Measurements from ENCODE around the gene C6orf58.

C6orf58 gene

GRCh38 chr6:127576874-127577273 is at the start of gene C6orf58:
C6orf58 (plus strand) TSS chr6:127577174; CDS start chr6:127577186, 12 bp downstream.
- no peak for DNase-seq

- DNase-seq, result no peak
Measured at GRCh38 chr6:127533011-127533410, 44.0 kb upstream of the C6orf58 start.

DNA sequence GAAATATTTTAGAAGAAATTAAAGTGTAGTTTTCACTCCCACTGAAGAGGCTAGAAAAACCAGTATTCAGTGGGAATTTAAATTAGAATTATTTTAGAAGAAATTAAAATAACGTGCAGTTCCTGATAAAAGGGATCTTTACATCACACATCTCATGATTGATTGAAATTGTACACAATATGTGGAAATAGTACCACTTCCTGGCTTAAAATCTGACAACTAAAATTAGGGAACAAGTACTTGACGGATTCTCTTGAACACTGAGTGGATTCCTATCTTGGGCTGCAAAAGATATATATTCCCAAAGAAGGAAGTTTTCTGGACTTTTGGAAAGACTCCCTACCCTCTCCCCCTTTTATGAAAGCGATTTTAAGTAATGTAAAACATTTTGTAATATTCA is 43.2 kb upstream of the C6orf58 start:
- DNase-seq, result no peak

- no peak for DNase-seq
Measured at GRCh38 chr6:127538750-127539264, 38.2 kb upstream of the C6orf58 start.

DNA sequence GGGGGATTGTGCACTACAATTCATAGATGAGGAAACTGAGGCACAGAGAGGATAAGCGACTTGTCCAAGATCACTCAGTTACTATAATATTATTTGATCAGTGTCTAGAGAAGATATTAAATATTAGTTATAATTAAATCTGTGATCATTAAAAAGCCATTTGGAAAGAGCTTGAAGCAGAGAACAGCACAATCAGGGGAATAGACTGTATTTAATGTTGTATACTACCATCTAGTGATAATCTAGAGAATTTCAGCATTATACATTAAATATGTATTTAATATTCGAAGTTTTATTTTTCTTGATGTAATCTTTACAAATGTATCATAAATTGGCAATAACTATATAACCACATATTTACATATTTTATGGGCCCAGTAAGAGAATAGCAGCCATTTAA is 37.7 kb upstream of the C6orf58 start:
- no peak for DNase-seq

- peak in 1 of 2 experiments; percentile 29 for DNase-seq
Measured at GRCh38 chr6:127547215-127547614, 29.8 kb upstream of the C6orf58 start.

DNA sequence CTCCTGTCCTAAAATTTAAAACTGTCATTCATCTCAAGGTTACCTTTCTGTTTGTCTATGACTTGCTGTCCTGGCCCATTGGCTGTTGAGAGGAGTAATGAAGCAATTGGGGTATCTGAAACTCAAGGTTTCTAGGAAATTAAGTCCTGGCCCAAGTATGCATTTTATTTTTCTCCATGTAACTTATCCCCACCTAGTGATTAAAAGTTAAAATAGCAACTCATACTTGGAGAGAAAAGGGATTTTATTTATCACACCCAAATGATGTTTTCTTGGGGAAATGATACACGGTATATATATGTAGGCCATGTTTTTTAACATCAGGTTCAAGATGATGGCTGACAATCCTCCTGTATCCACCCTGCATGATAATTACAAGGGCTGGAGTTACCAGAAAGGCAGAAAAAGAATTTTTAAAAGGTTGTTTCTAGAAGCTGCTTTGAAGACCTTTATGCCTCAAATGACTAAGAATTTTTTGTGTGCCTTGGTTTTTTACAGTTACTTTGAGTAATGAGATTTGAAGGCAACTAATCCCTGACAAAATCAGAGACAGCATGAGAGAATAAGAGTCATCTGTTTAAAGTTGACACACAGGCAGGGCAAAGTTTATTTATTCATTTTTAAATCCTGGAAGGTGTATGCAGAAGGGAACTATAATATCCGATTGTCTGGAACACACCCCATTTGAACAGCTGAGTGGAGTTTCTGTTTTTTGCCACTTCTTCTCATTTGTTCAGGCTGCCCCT is 28.9 kb upstream of the C6orf58 start:
- no peak for DNase-seq

- DNase-seq, result no peak
Measured at GRCh38 chr6:127550403-127550802, 26.6 kb upstream of the C6orf58 start.

- no peak for DNase-seq
Measured at GRCh38 chr6:127554435-127555006, 22.5 kb upstream of the C6orf58 start.

DNA sequence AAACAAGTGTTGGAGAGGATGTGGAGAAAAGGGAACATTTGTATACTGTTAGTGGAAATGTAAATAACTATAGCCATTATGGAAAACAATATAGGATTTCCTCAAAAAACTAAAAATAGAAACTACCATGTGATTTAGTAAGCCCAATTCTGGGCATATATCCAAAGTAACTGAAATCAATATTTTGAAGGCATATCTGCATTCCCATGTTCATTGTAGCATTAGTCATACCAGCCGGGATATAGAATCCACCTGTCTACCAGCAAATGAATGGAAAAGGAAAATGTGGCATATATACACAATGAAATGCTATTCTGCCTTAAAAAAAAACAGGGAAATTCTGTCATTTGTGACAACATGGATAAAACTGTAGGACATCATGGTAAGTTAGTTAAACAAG is 15.3 kb upstream of the C6orf58 start:
- no peak for DNase-seq

GRCh38 chr6:127564761-127565160 is 12.2 kb upstream of the C6orf58 start:
- DNase-seq, result no peak

DNA sequence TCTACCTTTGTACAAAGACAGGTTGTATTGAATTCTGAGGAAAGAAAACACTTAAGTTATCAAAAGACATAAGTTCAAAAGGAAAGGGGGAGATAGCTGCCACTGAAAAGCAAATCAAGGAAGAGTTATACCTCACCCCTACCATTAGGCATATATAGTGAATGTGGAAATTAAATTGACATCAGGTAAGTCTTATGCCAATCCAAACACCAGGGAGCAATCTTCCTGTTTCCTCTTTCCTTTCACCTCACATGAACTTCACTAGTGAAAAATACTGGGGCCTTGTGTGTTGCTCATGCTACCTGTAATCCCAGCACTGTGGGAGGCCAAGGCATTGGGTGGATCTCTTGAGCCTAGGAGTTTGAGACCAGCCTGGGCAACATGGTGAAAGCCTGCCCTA is 10.9 kb upstream of the C6orf58 start:
- DNase-seq, result no peak

DNA sequence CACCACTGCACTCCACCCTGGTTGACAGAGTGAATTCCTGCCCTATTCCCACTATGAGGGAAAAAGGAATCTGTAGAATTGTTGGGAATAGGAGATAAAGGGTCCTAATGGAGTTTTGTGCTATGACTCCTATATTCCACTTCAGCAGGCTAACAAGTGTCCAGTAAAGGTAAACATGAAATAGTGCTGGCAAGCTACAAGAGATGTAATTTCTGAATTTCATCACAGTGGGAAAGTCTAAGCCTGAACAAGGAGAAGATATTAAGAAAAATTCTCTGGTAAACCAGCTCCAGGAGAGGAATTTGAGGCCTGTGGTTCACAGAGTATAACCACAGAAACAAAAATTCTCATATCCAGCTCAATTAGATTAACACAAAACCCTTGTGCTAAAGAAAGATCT is 10.3 kb upstream of the C6orf58 start:
- no peak for DNase-seq

GRCh38 chr6:127567476-127567875 is 9.5 kb upstream of the C6orf58 start:
- DNase-seq, result no peak

GRCh38 chr6:127570739-127571389 is 6.1 kb upstream of the C6orf58 start:
- no peak for DNase-seq

DNA sequence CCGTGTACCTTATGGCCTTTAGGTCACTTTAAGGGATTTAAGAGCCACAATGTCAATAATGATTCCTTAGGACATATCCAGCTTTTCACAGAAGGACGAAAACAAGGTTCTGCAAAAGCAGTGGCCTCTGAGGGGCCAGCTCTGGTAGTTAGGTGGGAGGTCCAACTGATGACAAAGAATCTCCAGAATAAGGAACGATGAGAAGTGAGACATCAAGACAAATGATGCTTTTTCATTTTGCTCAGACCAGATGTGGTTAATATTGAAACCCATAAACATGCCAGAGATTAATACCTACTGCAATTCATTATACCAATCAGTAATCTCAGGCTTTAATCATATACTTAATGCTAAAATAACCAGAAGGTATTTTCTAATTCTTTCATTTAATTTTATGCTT is 1.9 kb downstream of the C6orf58 start:
- no peak for DNase-seq

DNA sequence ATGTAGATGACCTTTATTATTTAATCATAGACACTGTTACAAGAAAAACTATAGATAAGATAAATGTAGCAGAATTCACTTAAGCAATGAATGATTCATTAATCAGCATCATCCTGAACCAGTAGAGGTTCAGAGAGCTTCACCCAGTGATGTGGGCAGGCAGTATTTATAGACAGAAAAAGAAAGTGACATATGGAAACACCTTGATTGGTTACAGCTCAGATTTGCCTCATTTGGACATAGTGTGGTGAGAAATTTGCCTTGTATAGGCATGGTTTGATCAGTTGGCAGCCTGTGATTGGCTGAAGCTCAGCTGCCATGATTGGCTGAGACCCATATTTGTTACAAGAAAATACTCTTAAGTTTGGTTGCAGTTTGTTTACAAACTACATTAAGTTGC is 4.6 kb downstream of the C6orf58 start:
- DNase-seq, result no peak

DNA sequence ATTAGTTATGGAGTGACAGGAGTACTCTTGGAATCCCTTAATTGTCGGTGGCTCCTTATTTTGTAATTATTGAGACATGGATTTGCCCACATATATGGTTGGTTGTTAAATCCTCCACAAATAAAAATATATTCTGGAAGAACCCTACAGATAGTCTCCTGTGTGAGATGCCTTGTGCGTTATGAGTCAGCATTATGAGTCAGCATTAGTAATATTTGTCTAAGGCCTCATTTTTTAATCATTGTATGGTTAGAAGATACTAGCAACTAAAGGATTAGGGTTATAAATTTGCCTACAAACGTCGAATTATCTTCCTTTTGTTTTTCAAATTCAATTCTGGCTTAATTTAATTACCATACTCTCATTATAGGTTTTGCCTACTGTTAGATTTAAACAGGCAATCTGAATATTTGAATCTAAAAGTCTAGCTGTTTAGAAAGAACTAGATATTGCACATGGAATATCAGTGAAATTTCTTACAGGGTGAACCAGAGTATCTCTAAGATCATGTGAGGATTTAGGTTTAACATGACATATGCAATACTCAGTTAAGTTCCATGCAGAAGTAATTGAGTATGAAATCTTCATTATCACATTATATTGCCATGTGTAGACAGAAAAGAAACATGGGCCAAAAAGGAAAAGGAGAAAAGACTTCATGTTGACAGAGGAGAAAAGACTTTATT is 5.9 kb downstream of the C6orf58 start:
- no peak for DNase-seq

GRCh38 chr6:127585123-127585522 is 8.1 kb downstream of the C6orf58 start:
- no peak for DNase-seq

DNA sequence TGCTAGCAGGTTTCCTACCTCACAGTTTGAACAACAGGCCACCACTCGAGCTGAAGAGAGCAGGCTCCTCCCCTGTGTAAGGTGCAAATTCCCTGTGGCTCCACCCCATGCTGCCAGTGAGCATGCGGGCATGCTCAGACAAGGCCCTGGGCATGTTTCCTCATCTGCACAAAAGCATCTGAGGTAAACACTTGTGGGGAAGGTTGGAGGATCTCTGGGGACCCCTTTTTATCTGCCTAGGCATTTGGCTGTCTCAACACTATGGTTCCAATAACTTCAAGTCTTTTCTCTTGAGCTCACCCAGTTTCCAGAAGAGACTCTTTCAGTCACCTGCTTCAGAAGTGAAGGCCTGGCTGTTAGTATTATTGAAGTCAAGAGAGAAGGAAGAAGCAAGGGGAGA is 9.4 kb downstream of the C6orf58 start:
- no peak for DNase-seq

- DNase-seq, result no peak
Measured at GRCh38 chr6:127587875-127588274, 10.9 kb downstream of the C6orf58 start.

- DNase-seq, result no peak
Measured at GRCh38 chr6:127589135-127589534, 12.2 kb downstream of the C6orf58 start.

GRCh38 chr6:127590344-127590743 is 13.4 kb downstream of the C6orf58 start:
- no peak for DNase-seq

- no peak for DNase-seq
Measured at GRCh38 chr6:127592964-127593363, 16.0 kb downstream of the C6orf58 start.
